ENCODE results near the gene ABCA6. TPM values are rescaled to one million over a fixed set of nuclear protein-coding genes. Genes with fewer than 3 reads are reported as not detected.

The ABCA6 gene
- total and polyA plus RNA-seq, 9 of the 15 experiments (the other 6 are each of a cell fraction or from before 2014, with no cell fraction given), result 0.06 to 0.73 (median 0.15) TPM

DNA sequence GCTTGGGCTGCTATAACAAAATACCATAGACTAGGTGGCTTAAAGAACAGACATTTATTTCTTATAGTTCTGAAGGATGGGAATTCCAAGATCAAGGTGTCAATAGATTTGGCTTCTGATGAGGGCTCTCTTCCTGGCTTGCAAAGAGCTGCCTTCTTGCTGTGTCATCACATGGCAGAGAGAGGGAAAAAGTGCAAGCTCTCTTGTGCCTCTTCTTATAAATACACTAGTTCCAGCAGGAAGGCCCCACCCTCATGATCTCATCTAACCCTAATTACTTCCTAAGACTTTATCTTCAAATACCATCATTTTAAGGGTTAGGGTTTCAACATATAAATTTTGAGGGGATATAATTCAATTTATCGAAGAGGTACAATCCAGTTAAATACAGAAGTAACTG is 111.5 kb downstream of the ABCA6 start:
- Histone ChIP-seq H3K4me1 (replicated peaks in 1 of 2; ENCODE audit: control insufficient read depth in 2 of 2, insufficient read depth in 2 of 2, low read length in 2 of 2) (peaks cover 0 to 3% of the 10 kb centered on the region in 2 experiments; a peak in 2 of 5 replicates), H3K4me3 (no peak overlapping the region), H3K79me2 (ENCODE audit: control insufficient read depth, insufficient read depth, low read length) (no peaks in the 10 kb centered on the region), H3K27me3 (ENCODE audit: control insufficient read depth in 2 of 2, insufficient read depth in 2 of 2, low read length in 2 of 2) (no peaks in the 10 kb centered on the region), H2AFZ (ENCODE audit: low read depth, low read length) (peak overlapping the region; percentile 12), H4K20me1 (replicated peaks; ENCODE audit: control insufficient read depth, insufficient read depth, low read length) (no peaks in the 10 kb centered on the region), H3K9me3 (replicated peaks; ENCODE audit: control insufficient read depth, insufficient read depth, low read depth, low read length) (no peaks in the 10 kb centered on the region), H3K4me2 (ENCODE audit: insufficient read depth, low read length) (no peak overlapping the region), H3K9ac (ENCODE audit: insufficient read depth in 1 of 2, low read depth in 2 of 2, low read length in 2 of 2) (no peak overlapping the region), H3K36me3 (ENCODE audit: control insufficient read depth, insufficient read depth, low read length) (no peaks in the 10 kb centered on the region), H3K9me1 (ENCODE audit: control insufficient read depth, insufficient read depth, low read length) (no peaks in the 10 kb centered on the region), H3K27ac (ENCODE audit: extremely low read depth, low read depth, low read length) (no peak overlapping the region)
- intact Hi-C loops (cut with micrococcal nuclease), result no loop called here
- CTCF ChIA-PET (ENCODE audit: low intra/inter-chr PET ratio), result no interaction called here
- no peak for FAIRE-seq
- POLR2A ChIA-PET, result interaction anchor here (0.7 to 2.3 kb wide), 2 partner anchors 11 to 17 kb away, joined by 5 to 7 read pairs; no protein-coding TSS in a partner anchor
- 82% methylated on average over 1 of the region's 1 CpG for WGBS (ENCODE audit: insufficient coverage, low coverage, missing lambda C conversion rate)
- no TSS peak for BruUV-seq (replicated peaks)
- in situ Hi-C loops (cut with MboI), result no loop called here
- peak in 1 of 4 experiments; percentile 18 for DNase-seq (ENCODE audit: extremely low read depth in 1 of 4, low spot score in 3 of 4)
- ATAC-seq, result 0 out of 3 replicates have a peak, but pooled peaks have one; percentile 32
- TF ChIP-seq NFE2 (IDR thresholded peaks at IDR 0.05; ENCODE audit: low read depth) (peak; percentile 79), GTF2F1 (IDR thresholded peaks at IDR 0.05; ENCODE audit: low read depth, low read length) (no peak), ZNF316 (IDR thresholded peaks at IDR 0.05) (peak; percentile 65), KLF16 (IDR thresholded peaks at IDR 0.05) (no peak)
- TF ChIP-seq, protein P1, sequence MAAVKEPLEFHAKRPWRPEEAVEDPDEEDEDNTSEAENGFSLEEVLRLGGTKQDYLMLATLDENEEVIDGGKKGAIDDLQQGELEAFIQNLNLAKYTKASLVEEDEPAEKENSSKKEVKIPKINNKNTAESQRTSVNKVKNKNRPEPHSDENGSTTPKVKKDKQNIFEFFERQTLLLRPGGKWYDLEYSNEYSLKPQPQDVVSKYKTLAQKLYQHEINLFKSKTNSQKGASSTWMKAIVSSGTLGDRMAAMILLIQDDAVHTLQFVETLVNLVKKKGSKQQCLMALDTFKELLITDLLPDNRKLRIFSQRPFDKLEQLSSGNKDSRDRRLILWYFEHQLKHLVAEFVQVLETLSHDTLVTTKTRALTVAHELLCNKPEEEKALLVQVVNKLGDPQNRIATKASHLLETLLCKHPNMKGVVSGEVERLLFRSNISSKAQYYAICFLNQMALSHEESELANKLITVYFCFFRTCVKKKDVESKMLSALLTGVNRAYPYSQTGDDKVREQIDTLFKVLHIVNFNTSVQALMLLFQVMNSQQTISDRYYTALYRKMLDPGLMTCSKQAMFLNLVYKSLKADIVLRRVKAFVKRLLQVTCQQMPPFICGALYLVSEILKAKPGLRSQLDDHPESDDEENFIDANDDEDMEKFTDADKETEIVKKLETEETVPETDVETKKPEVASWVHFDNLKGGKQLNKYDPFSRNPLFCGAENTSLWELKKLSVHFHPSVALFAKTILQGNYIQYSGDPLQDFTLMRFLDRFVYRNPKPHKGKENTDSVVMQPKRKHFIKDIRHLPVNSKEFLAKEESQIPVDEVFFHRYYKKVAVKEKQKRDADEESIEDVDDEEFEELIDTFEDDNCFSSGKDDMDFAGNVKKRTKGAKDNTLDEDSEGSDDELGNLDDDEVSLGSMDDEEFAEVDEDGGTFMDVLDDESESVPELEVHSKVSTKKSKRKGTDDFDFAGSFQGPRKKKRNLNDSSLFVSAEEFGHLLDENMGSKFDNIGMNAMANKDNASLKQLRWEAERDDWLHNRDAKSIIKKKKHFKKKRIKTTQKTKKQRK (IDR thresholded peaks at IDR 0.05; ENCODE audit: borderline replicate concordance, low read depth, low read length), result no peak
- TF ChIP-seq, protein P2, sequence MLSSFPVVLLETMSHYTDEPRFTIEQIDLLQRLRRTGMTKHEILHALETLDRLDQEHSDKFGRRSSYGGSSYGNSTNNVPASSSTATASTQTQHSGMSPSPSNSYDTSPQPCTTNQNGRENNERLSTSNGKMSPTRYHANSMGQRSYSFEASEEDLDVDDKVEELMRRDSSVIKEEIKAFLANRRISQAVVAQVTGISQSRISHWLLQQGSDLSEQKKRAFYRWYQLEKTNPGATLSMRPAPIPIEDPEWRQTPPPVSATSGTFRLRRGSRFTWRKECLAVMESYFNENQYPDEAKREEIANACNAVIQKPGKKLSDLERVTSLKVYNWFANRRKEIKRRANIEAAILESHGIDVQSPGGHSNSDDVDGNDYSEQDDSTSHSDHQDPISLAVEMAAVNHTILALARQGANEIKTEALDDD (IDR thresholded peaks at IDR 0.05), result no peak
- TF ChIP-seq, protein P3, sequence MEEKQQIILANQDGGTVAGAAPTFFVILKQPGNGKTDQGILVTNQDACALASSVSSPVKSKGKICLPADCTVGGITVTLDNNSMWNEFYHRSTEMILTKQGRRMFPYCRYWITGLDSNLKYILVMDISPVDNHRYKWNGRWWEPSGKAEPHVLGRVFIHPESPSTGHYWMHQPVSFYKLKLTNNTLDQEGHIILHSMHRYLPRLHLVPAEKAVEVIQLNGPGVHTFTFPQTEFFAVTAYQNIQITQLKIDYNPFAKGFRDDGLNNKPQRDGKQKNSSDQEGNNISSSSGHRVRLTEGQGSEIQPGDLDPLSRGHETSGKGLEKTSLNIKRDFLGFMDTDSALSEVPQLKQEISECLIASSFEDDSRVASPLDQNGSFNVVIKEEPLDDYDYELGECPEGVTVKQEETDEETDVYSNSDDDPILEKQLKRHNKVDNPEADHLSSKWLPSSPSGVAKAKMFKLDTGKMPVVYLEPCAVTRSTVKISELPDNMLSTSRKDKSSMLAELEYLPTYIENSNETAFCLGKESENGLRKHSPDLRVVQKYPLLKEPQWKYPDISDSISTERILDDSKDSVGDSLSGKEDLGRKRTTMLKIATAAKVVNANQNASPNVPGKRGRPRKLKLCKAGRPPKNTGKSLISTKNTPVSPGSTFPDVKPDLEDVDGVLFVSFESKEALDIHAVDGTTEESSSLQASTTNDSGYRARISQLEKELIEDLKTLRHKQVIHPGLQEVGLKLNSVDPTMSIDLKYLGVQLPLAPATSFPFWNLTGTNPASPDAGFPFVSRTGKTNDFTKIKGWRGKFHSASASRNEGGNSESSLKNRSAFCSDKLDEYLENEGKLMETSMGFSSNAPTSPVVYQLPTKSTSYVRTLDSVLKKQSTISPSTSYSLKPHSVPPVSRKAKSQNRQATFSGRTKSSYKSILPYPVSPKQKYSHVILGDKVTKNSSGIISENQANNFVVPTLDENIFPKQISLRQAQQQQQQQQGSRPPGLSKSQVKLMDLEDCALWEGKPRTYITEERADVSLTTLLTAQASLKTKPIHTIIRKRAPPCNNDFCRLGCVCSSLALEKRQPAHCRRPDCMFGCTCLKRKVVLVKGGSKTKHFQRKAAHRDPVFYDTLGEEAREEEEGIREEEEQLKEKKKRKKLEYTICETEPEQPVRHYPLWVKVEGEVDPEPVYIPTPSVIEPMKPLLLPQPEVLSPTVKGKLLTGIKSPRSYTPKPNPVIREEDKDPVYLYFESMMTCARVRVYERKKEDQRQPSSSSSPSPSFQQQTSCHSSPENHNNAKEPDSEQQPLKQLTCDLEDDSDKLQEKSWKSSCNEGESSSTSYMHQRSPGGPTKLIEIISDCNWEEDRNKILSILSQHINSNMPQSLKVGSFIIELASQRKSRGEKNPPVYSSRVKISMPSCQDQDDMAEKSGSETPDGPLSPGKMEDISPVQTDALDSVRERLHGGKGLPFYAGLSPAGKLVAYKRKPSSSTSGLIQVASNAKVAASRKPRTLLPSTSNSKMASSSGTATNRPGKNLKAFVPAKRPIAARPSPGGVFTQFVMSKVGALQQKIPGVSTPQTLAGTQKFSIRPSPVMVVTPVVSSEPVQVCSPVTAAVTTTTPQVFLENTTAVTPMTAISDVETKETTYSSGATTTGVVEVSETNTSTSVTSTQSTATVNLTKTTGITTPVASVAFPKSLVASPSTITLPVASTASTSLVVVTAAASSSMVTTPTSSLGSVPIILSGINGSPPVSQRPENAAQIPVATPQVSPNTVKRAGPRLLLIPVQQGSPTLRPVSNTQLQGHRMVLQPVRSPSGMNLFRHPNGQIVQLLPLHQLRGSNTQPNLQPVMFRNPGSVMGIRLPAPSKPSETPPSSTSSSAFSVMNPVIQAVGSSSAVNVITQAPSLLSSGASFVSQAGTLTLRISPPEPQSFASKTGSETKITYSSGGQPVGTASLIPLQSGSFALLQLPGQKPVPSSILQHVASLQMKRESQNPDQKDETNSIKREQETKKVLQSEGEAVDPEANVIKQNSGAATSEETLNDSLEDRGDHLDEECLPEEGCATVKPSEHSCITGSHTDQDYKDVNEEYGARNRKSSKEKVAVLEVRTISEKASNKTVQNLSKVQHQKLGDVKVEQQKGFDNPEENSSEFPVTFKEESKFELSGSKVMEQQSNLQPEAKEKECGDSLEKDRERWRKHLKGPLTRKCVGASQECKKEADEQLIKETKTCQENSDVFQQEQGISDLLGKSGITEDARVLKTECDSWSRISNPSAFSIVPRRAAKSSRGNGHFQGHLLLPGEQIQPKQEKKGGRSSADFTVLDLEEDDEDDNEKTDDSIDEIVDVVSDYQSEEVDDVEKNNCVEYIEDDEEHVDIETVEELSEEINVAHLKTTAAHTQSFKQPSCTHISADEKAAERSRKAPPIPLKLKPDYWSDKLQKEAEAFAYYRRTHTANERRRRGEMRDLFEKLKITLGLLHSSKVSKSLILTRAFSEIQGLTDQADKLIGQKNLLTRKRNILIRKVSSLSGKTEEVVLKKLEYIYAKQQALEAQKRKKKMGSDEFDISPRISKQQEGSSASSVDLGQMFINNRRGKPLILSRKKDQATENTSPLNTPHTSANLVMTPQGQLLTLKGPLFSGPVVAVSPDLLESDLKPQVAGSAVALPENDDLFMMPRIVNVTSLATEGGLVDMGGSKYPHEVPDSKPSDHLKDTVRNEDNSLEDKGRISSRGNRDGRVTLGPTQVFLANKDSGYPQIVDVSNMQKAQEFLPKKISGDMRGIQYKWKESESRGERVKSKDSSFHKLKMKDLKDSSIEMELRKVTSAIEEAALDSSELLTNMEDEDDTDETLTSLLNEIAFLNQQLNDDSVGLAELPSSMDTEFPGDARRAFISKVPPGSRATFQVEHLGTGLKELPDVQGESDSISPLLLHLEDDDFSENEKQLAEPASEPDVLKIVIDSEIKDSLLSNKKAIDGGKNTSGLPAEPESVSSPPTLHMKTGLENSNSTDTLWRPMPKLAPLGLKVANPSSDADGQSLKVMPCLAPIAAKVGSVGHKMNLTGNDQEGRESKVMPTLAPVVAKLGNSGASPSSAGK (IDR thresholded peaks at IDR 0.05), result peak; percentile 36; the same call in 1 of the 2 replicates

Data from K562 (cell line).